ENCODE measurements around the gene SIK3. TPM values are rescaled to one million over a fixed set of nuclear protein-coding genes. Genes with fewer than 3 reads are reported as not detected.
"Not testable (repeated sequence)": the region's sequence is repeated elsewhere in the genome, so short reads cannot be mapped to it uniquely, and the experiment has no call there.

Gene SIK3
- total RNA-seq, 2 donors from 2014 or later: 21.4 to 26.3 TPM

GRCh38 chr11:116813781-116814471 is 284.3 kb downstream of the SIK3 start:
- no peak for ATAC-seq (replicated peaks in 1 of 2)
- no peaks in the 10 kb centered on the region for H3K9me3 Mint-ChIP-seq
- no peak overlapping the region for H3K4me3 Mint-ChIP-seq
- H3K36me3 Mint-ChIP-seq (ENCODE audit: insufficient read depth in 2 of 2): no peaks in the 10 kb centered on the region
- H3K27me3 Mint-ChIP-seq (ENCODE audit: low read depth): no peaks in the 10 kb centered on the region
- no peak overlapping the region for H3K27ac Mint-ChIP-seq
- DNase-seq: no peak
- H3K4me1 Mint-ChIP-seq (ENCODE audit: low read depth): no peaks in the 10 kb centered on the region

GRCh38 chr11:116813170-116813569 is 285.1 kb downstream of the SIK3 start:
- ATAC-seq (replicated peaks in 1 of 2): no peak
- no peak overlapping the region for H3K4me3 Mint-ChIP-seq
- no peak for DNase-seq
- no peak overlapping the region for H3K27ac Mint-ChIP-seq
- H3K36me3 Mint-ChIP-seq (ENCODE audit: insufficient read depth in 2 of 2): no peaks in the 10 kb centered on the region
- no peaks in the 10 kb centered on the region for H3K27me3 Mint-ChIP-seq (ENCODE audit: low read depth)
- H3K4me1 Mint-ChIP-seq (ENCODE audit: low read depth): no peaks in the 10 kb centered on the region
- H3K9me3 Mint-ChIP-seq: no peaks in the 10 kb centered on the region

GRCh38 chr11:116812109-116812508 is 286.1 kb downstream of the SIK3 start:
- H3K9me3 Mint-ChIP-seq: no peaks in the 10 kb centered on the region
- no peaks in the 10 kb centered on the region for H3K4me1 Mint-ChIP-seq (ENCODE audit: low read depth)
- no peak overlapping the region for H3K27ac Mint-ChIP-seq
- ATAC-seq (replicated peaks in 1 of 2) (no peak), DNase-seq (no peak)
- H3K4me3 Mint-ChIP-seq: no peak overlapping the region
- H3K36me3 Mint-ChIP-seq (ENCODE audit: insufficient read depth in 2 of 2): no peaks in the 10 kb centered on the region
- H3K27me3 Mint-ChIP-seq (ENCODE audit: low read depth): no peaks in the 10 kb centered on the region

DNA sequence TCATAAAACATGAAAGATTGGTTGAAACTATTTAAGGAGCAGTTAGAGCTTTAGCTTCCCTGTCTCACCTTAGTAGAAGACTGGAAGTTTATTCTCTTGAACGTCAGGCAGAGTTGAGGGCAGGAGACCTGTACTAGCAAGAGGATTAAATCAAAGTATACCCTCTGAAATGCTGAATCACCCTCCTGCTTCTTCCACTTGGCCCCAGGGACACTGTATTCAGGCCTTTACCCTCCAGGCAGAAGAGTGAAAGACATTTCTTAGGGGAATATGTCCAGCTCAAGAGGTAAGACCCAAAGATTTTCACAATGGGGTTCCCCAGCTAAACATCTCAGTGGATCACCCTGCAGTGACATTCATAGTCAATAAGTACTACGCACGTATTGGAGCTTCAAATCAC is 287.0 kb downstream of the SIK3 start:
- DNase-seq (no peak), ATAC-seq (replicated peaks in 1 of 2) (no peak)
- no peaks in the 10 kb centered on the region for H3K36me3 Mint-ChIP-seq (ENCODE audit: insufficient read depth in 2 of 2)
- H3K27me3 Mint-ChIP-seq (ENCODE audit: low read depth): no peaks in the 10 kb centered on the region
- no peak overlapping the region for H3K4me3 Mint-ChIP-seq
- no peak overlapping the region for H3K27ac Mint-ChIP-seq
- H3K4me1 Mint-ChIP-seq (ENCODE audit: low read depth): no peaks in the 10 kb centered on the region
- H3K9me3 Mint-ChIP-seq: no peaks in the 10 kb centered on the region

DNA sequence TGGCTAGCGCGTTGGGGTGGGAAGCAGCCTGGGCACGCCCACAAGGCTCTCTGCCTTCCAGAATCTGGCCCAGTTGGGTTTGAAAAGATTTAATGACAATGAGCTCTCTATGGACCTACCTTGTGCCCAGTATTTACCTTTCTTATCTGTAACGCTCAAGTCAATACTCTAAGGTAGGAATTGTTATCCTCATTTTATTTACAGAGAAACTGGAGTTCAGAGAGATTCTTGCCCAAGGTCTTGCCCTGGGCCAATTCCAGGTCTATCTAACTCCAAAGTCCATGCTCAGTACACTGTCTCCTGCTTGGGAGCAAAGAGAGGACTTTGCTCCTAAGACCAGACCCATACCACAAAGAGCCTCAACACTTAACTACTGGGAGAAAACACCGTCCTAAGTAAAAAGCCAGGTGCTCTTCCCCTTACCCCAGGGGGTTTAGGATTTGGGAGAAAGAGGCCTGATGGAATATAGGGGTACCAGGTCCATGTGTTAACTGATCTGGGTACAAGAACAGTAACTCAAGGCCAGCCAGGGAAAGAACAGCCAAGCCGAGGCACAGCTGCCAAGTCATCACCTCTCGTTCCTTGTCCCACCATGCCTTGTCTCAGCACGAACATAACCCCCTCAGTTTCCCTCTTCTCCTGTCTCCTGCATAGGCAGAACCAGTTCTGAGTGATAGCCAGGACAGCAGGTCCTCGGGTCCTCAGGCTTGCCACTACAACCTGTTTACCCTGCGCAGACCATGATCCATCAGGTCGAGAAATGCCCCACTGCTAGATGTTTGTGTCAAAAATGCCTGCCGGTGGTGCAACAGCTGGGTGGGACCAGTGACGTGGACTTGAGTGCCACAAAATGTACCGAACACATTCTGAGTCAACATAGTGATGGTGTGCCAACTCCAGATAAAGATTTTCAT is 289.7 kb downstream of the SIK3 start:
- no peaks in the 10 kb centered on the region for H3K27me3 Mint-ChIP-seq (ENCODE audit: low read depth)
- no peak overlapping the region for H3K4me3 Mint-ChIP-seq
- H3K36me3 Mint-ChIP-seq (ENCODE audit: insufficient read depth in 2 of 2): no peaks in the 10 kb centered on the region
- H3K4me1 Mint-ChIP-seq (ENCODE audit: low read depth): no peaks in the 10 kb centered on the region
- ATAC-seq (replicated peaks in 1 of 2): no peak
- no peak overlapping the region for H3K27ac Mint-ChIP-seq
- H3K9me3 Mint-ChIP-seq: no peaks in the 10 kb centered on the region
- DNase-seq: no peak

GRCh38 chr11:116807601-116808261 is 290.5 kb downstream of the SIK3 start:
- Mint-ChIP-seq H3K36me3 (ENCODE audit: insufficient read depth in 2 of 2) (no peaks in the 10 kb centered on the region), H3K27ac (no peak overlapping the region), H3K27me3 (ENCODE audit: low read depth) (peaks cover 3% of the 10 kb centered on the region), H3K4me1 (ENCODE audit: low read depth) (no peaks in the 10 kb centered on the region), H3K4me3 (no peak overlapping the region), H3K9me3 (no peaks in the 10 kb centered on the region)
- ATAC-seq (replicated peaks in 1 of 2) (no peak), DNase-seq (no peak)

DNA sequence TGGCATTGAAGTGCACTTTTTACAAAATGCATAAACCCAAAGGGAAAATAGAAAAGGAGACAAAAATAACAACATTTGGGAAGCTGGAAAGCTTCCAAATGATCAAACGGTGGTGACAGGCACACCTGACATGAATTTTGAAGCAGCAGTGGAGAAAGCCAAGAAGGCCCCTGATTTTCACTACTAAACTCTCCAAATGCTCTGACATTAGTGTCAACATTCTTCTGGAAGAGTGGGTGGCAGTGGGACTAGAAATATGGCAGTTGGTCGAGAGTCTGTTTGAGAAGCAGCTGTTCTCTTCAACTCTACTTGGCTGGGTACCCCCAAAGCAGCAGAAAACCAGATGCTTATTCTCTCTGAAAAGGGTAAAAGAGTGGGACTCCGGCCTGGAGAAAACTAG is 294.2 kb downstream of the SIK3 start:
- Mint-ChIP-seq H3K9me3 (no peaks in the 10 kb centered on the region), H3K4me3 (no peak overlapping the region), H3K27ac (no peak overlapping the region)

DNA sequence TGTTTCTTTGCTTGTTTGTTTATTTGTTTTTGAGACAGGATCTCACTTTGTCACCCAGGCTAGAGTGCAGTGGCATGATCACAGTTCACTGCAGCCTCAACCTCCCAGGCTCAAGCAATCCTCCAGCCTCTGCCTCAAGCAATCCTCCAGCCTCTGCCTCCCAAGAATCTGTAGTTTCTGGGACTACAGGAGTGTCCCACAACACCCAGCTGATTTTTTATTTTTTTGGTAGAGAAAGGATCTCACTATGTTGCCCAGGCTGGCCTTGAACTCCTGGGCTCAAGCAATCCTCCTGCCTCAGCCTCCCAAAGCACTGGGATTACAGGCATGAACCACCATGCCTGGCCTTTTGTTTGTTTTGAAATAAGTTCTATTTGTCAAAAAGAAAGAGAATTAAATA is 296.6 kb downstream of the SIK3 start:
- not testable (repeated sequence) for H3K27ac Mint-ChIP-seq; H3K4me1 Mint-ChIP-seq (ENCODE audit: low read depth); ATAC-seq (replicated peaks in 1 of 2); H3K36me3 Mint-ChIP-seq (ENCODE audit: insufficient read depth in 2 of 2); DNase-seq; H3K9me3 Mint-ChIP-seq; H3K4me3 Mint-ChIP-seq
- H3K27me3 Mint-ChIP-seq (ENCODE audit: low read depth): peaks cover 25% of the 10 kb centered on the region

More for the DNA sequence above, 294.2 kb downstream of the SIK3 start:
- Mint-ChIP-seq H3K4me1 (ENCODE audit: low read depth) (no peaks in the 10 kb centered on the region), H3K27me3 (ENCODE audit: low read depth) (peaks cover 24% of the 10 kb centered on the region), H3K36me3 (ENCODE audit: insufficient read depth in 2 of 2) (no peaks in the 10 kb centered on the region)
- ATAC-seq (replicated peaks in 1 of 2) (no peak), DNase-seq (no peak)

- Mint-ChIP-seq H3K36me3 (ENCODE audit: insufficient read depth in 2 of 2) (no peaks in the 10 kb centered on the region), H3K4me3 (no peak overlapping the region), H3K9me3 (no peaks in the 10 kb centered on the region), H3K4me1 (ENCODE audit: low read depth) (peaks cover 7% of the 10 kb centered on the region), H3K27me3 (ENCODE audit: low read depth) (peaks cover 25% of the 10 kb centered on the region), H3K27ac (no peak overlapping the region)
- ATAC-seq (replicated peaks in 1 of 2) (no peak), DNase-seq (no peak)
Measured at GRCh38 chr11:116800610-116801009, 297.6 kb downstream of the SIK3 start.

- H3K4me1 Mint-ChIP-seq (ENCODE audit: low read depth): peaks cover 7% of the 10 kb centered on the region
- ATAC-seq (replicated peaks in 1 of 2) (peak; percentile 78 to 86), DNase-seq (no peak)
- H3K36me3 Mint-ChIP-seq (ENCODE audit: insufficient read depth in 2 of 2): no peaks in the 10 kb centered on the region
- peaks cover 25% of the 10 kb centered on the region for H3K27me3 Mint-ChIP-seq (ENCODE audit: low read depth)
- no peaks in the 10 kb centered on the region for H3K9me3 Mint-ChIP-seq
- no peak overlapping the region for H3K27ac Mint-ChIP-seq
- no peak overlapping the region for H3K4me3 Mint-ChIP-seq
Measured at GRCh38 chr11:116798368-116798767, 299.9 kb downstream of the SIK3 start.

DNA sequence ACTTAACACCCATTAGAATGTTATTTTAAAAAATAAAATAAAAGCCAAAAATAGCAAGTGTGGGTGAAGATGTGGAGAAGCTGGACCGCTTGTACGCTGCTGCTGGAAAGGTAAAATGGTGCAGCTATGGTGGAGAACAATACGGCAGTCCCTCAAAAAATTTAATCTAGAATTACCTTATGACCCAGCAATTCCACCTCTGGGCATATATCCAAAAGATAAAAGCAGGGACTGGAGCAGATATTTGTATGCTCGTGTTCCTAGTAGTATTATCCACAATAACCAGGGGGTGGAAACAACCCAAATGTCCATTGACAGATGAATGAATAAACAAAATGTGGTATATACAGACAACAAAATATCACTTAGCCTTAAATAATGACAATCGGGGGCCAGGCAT is 300.4 kb downstream of the SIK3 start:
- Mint-ChIP-seq H3K4me1 (ENCODE audit: low read depth) (peaks cover 12% of the 10 kb centered on the region), H3K27me3 (ENCODE audit: low read depth) (peaks cover 22% of the 10 kb centered on the region), H3K36me3 (ENCODE audit: insufficient read depth in 2 of 2) (no peaks in the 10 kb centered on the region), H3K9me3 (no peaks in the 10 kb centered on the region), H3K27ac (no peak overlapping the region), H3K4me3 (no peak overlapping the region)
- ATAC-seq (replicated peaks in 1 of 2): no peak
- DNase-seq: no peak

GRCh38 chr11:116796548-116796947 is 301.7 kb downstream of the SIK3 start:
- Mint-ChIP-seq H3K36me3 (ENCODE audit: insufficient read depth in 2 of 2) (no peaks in the 10 kb centered on the region), H3K27me3 (ENCODE audit: low read depth) (peaks cover 16% of the 10 kb centered on the region), H3K4me1 (ENCODE audit: low read depth) (peaks cover 15% of the 10 kb centered on the region), H3K9me3 (no peaks in the 10 kb centered on the region), H3K4me3 (no peak overlapping the region), H3K27ac (no peak overlapping the region)
- DNase-seq: no peak
- ATAC-seq (replicated peaks in 1 of 2): no peak

GRCh38 chr11:116794851-116795250 is 303.4 kb downstream of the SIK3 start:
- no peak overlapping the region for H3K27ac Mint-ChIP-seq
- H3K4me3 Mint-ChIP-seq: no peak overlapping the region
- no peak for DNase-seq
- peaks cover 9% of the 10 kb centered on the region for H3K27me3 Mint-ChIP-seq (ENCODE audit: low read depth)
- ATAC-seq (replicated peaks in 1 of 2): no peak
- H3K9me3 Mint-ChIP-seq: no peaks in the 10 kb centered on the region
- H3K4me1 Mint-ChIP-seq (ENCODE audit: low read depth): peaks cover 24% of the 10 kb centered on the region
- no peaks in the 10 kb centered on the region for H3K36me3 Mint-ChIP-seq (ENCODE audit: insufficient read depth in 2 of 2)
